ENCODE data around the gene SLC7A7.

DNA sequence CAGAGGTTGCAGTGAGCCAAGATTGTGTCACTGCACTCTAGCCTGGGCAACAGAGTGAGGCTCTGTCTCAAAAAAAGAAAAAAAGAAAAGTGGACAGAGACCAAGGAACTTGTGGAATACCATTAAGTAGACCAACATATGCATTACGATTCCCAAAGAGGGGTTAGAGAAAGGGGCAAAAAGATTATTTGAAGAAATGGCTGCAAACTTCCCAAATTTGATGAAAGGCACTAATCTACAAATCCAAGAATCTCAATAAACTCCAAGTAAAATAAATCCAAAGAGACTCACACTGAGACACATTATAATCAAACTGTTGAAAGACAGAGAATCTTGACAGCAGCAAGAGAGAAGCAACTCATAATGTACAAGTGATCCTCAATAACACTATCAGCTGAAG lies 53.5 kb downstream of the SLC7A7 start:
- TF ChIP-seq, protein P1, sequence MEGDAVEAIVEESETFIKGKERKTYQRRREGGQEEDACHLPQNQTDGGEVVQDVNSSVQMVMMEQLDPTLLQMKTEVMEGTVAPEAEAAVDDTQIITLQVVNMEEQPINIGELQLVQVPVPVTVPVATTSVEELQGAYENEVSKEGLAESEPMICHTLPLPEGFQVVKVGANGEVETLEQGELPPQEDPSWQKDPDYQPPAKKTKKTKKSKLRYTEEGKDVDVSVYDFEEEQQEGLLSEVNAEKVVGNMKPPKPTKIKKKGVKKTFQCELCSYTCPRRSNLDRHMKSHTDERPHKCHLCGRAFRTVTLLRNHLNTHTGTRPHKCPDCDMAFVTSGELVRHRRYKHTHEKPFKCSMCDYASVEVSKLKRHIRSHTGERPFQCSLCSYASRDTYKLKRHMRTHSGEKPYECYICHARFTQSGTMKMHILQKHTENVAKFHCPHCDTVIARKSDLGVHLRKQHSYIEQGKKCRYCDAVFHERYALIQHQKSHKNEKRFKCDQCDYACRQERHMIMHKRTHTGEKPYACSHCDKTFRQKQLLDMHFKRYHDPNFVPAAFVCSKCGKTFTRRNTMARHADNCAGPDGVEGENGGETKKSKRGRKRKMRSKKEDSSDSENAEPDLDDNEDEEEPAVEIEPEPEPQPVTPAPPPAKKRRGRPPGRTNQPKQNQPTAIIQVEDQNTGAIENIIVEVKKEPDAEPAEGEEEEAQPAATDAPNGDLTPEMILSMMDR (conservative IDR thresholded peaks at IDR 0.05), result no peak
- TF ChIP-seq EZH2 (IDR thresholded peaks at IDR 0.05; ENCODE audit: low read depth), result no peak

All from PC-9 (cell line).